Caco-2 (cell line): Measurements from ENCODE around the gene ATP1A4. TPM values are rescaled to one million over a fixed set of nuclear protein-coding genes. Genes with fewer than 3 reads are reported as not detected.

Experiments used
- BruUV-seq: library from RNA; stranded (reverse); fragments of 400-500 nt; replicated peaks from 2 replicates; lab custom pipeline; 2021; lab: Mats Ljungman, UMichigan
- CTCF ChIA-PET: fragments of 300-600 bp; sonication (Branson Sonifier 250); formaldehyde crosslinking; loops from one replicate; lab custom pipeline; 2022; ENCODE audit warnings: antibody characterized with exemption; lab: Charles Lee
- POLR2A ChIA-PET: fragments of 300-600 bp; sonication (Branson Sonifier 250); formaldehyde crosslinking; loops from one replicate; lab custom pipeline; 2022; ENCODE audit warnings: antibody characterized with exemption; lab: Charles Lee
- DNase-seq, 2 experiments: peaks; one replicate each; pipeline versions ENCODE4 v3.0.0 to v3.0.0-alpha.2; 2020 to 2022
- H3K27me3 ChIP-seq: replicated peaks from 2 replicates; pipeline ENCODE4 v1.6.0; 2011; ENCODE audit warnings: low read length; ENCODE audit not compliant: control insufficient read depth, insufficient read depth
- H3K36me3 ChIP-seq: 2 replicates; pipeline ENCODE4 v1.5.1; 2011; ENCODE audit warnings: low read length; ENCODE audit not compliant: control insufficient read depth, insufficient read depth
- H3K4me1 ChIP-seq: fragments of 250-450 bp; sonication (Bioruptor Pico); 2 replicates; pipeline ENCODE4 v1.5.1; 2020; ENCODE audit warnings: mild to moderate bottlenecking
- H3K4me3 ChIP-seq: 2 replicates; pipeline ENCODE4 v1.5.1; 2011; ENCODE audit warnings: low read depth, mild to moderate bottlenecking, control low read depth, low read length
- H3K9me3 ChIP-seq: fragments of 250-450 bp; sonication (Bioruptor Pico); 2 replicates; pipeline ENCODE4 v1.5.1; 2020; ENCODE audit warnings: mild to moderate bottlenecking, moderate library complexity
- H3K27ac Mint-ChIP-seq: one replicate; pipeline ENCODE4 v1.8.0; 2022; ENCODE audit warnings: mixed read lengths; ENCODE audit not compliant: unreplicated experiment
- H3K27me3 Mint-ChIP-seq: one replicate; pipeline ENCODE4 v1.8.0; 2022; ENCODE audit warnings: mixed read lengths; ENCODE audit not compliant: insufficient read depth, unreplicated experiment
- H3K36me3 Mint-ChIP-seq: one replicate; pipeline ENCODE4 v1.8.0; 2022; ENCODE audit warnings: mild to moderate bottlenecking, mixed read lengths; ENCODE audit not compliant: insufficient read depth, unreplicated experiment
- H3K4me1 Mint-ChIP-seq: one replicate; pipeline ENCODE4 v1.8.0; 2022; ENCODE audit warnings: low read depth, mixed read lengths; ENCODE audit not compliant: unreplicated experiment
- H3K4me3 Mint-ChIP-seq: one replicate; pipeline ENCODE4 v1.8.0; 2022; ENCODE audit warnings: mild to moderate bottlenecking, moderate library complexity, mixed read lengths; ENCODE audit not compliant: unreplicated experiment
- H3K9me3 Mint-ChIP-seq: one replicate; pipeline ENCODE4 v1.8.0; 2022; ENCODE audit warnings: mixed read lengths; ENCODE audit not compliant: unreplicated experiment
- CTCF ChIP-seq, 2 experiments: fragments of 200-600 bp in 1 of 2; IDR thresholded peaks; 1 replicate in 1 of 2; 2 replicates in 1 of 2; pipeline versions ENCODE4 v1.5.1 to v1.8.0; 2011 to 2022; ENCODE audit warnings: antibody characterized with exemption in 1 of 2, control low read depth in 1 of 2, inconsistent platforms in 1 of 2, low read depth in 1 of 2, low read length in 1 of 2, mild to moderate bottlenecking in 1 of 2, moderate library complexity in 1 of 2; ENCODE audit not compliant: insufficient read depth in 1 of 2, severe bottlenecking in 1 of 2, unreplicated experiment in 1 of 2
- intact Hi-C: fragments of 100-400 bp; cut with micrococcal nuclease; formaldehyde crosslinking; loops from one replicate; pipeline ENCODE4 v1.10.0; 2022; ENCODE audit not compliant: unreplicated experiment
- total RNA-seq: library from RNA; stranded (reverse); gene quantifications from 2 replicates; pipeline ENCODE4 v1.2.3, GENCODE V29; 2022

The ATP1A4 gene
- total RNA-seq, 1 experiment from 2014 or later = not detected

- intact Hi-C loops = loop anchor here (2.0 kb wide), 1 partner anchor 29 kb away; no protein-coding TSS in a partner anchor
- Histone ChIP-seq H3K4me1 (peaks cover 17% of the 10 kb centered on the region), H3K9me3 (no peaks in the 10 kb centered on the region), H3K36me3 (no peaks in the 10 kb centered on the region), H3K27me3 (no peaks in the 10 kb centered on the region), H3K4me3 (no peak overlapping the region)
- no peaks in the 10 kb centered on the region for H3K27me3 Mint-ChIP-seq
- BruUV-seq = no TSS peak
- CTCF ChIA-PET = interaction anchor here (0.9 to 3.5 kb wide), 7 partner anchors 28 to 185 kb away, joined by 4 to 106 read pairs (median 5); no protein-coding TSS in a partner anchor
- H3K27ac Mint-ChIP-seq = no peak overlapping the region
- H3K4me3 Mint-ChIP-seq = no peak overlapping the region
- no peaks in the 10 kb centered on the region for H3K36me3 Mint-ChIP-seq
- H3K9me3 Mint-ChIP-seq = no peaks in the 10 kb centered on the region
- DNase-seq = no peak
- H3K4me1 Mint-ChIP-seq = no peaks in the 10 kb centered on the region
- no peak for TF ChIP-seq CTCF (IDR thresholded peaks at IDR 0.05; ENCODE audit: insufficient read depth in 1 of 2, low read depth in 1 of 2, low read length in 1 of 2, severe bottlenecking in 1 of 2, unreplicated experiment in 1 of 2)
- POLR2A ChIA-PET = no interaction called here
Observed at GRCh38 chr1:160191756-160192155, 40.4 kb downstream of the ATP1A4 start.

- Mint-ChIP-seq H3K27ac (no peak overlapping the region), H3K27me3 (no peaks in the 10 kb centered on the region), H3K4me1 (no peaks in the 10 kb centered on the region), H3K4me3 (no peak overlapping the region), H3K9me3 (no peaks in the 10 kb centered on the region), H3K36me3 (no peaks in the 10 kb centered on the region)
- Histone ChIP-seq H3K27me3 (no peaks in the 10 kb centered on the region), H3K36me3 (no peaks in the 10 kb centered on the region), H3K4me3 (no peak overlapping the region), H3K9me3 (no peaks in the 10 kb centered on the region), H3K4me1 (peaks cover 17% of the 10 kb centered on the region)
- intact Hi-C loops = loop anchor here (2.0 kb wide), 1 partner anchor 29 kb away; no protein-coding TSS in a partner anchor
- CTCF ChIA-PET = interaction anchor here (0.6 to 3.5 kb wide), 7 partner anchors 28 to 184 kb away, joined by 3 to 106 read pairs (median 5); partner anchors contain the start of gene KCNJ9
- no peak for TF ChIP-seq CTCF (IDR thresholded peaks at IDR 0.05; ENCODE audit: insufficient read depth in 1 of 2, low read depth in 1 of 2, low read length in 1 of 2, severe bottlenecking in 1 of 2, unreplicated experiment in 1 of 2)
- no peak for DNase-seq
- BruUV-seq = no TSS peak
- POLR2A ChIA-PET = no interaction called here
Observed at GRCh38 chr1:160192234-160192633, 40.8 kb downstream of the ATP1A4 start.

- no TSS peak for BruUV-seq
- intact Hi-C loops = loop anchor here (1.0 to 2.0 kb wide), 6 partner anchors 26 to 183 kb away; no protein-coding TSS in a partner anchor
- Mint-ChIP-seq H3K9me3 (no peaks in the 10 kb centered on the region), H3K36me3 (no peaks in the 10 kb centered on the region), H3K27me3 (no peaks in the 10 kb centered on the region), H3K27ac (no peak overlapping the region), H3K4me1 (no peaks in the 10 kb centered on the region), H3K4me3 (no peak overlapping the region)
- Histone ChIP-seq H3K4me1 (peaks cover 17% of the 10 kb centered on the region), H3K4me3 (no peak overlapping the region), H3K27me3 (no peaks in the 10 kb centered on the region), H3K9me3 (no peaks in the 10 kb centered on the region), H3K36me3 (no peaks in the 10 kb centered on the region)
- ChIA-PET CTCF (interaction anchor here (0.6 to 3.5 kb wide), 28 partner anchors 9 to 248 kb away, joined by 3 to 106 read pairs (median 5); partner anchors contain the start of genes DCAF8, IGSF8, IGSF9 and PEA15), POLR2A (no interaction called here)
- DNase-seq = peak; percentile 83 to 90
- TF ChIP-seq CTCF (IDR thresholded peaks at IDR 0.05; ENCODE audit: insufficient read depth in 1 of 2, low read depth in 1 of 2, low read length in 1 of 2, severe bottlenecking in 1 of 2, unreplicated experiment in 1 of 2) = peak; percentile 86 to 91
Observed at GRCh38 chr1:160193091-160193819, 41.9 kb downstream of the ATP1A4 start.
